Measurements from ENCODE around the gene RAI1.

GRCh38 chr17:17647524-17648178 is 33.6 kb upstream of the RAI1 start:
- no peak for TF ChIP-seq POLR2A (IDR thresholded peaks at IDR 0.05; ENCODE audit: low read length)
- TF ChIP-seq GATA1 (IDR thresholded peaks at IDR 0.05; ENCODE audit: low read depth, low read length), result no peak

Data from erythroblast (primary cell).